Keratinocyte (primary cell): ENCODE measurements around the gene MRS2.

ENCODE experiments used
- EZH2 ChIP-seq: IDR thresholded peaks from one replicate; pipeline ENCODE4 v1.6.1; 2012; ENCODE audit warnings: inconsistent platforms, mild to moderate bottlenecking, low read length, moderate library complexity
- TF ChIP-seq, protein P1 (sequence below), 3 experiments: IDR thresholded peaks in 1 of 3; conservative IDR thresholded peaks in 1 of 3; optimal IDR thresholded peaks in 1 of 3; 2 replicates in 2 of 3; 3 replicates in 1 of 3; pipeline versions ENCODE3 to v1.5.1; 2011; ENCODE audit warnings: low read length in 3 of 3, mild to moderate bottlenecking in 3 of 3, moderate library complexity in 2 of 3, control low read depth in 1 of 3, inconsistent platforms in 1 of 3; ENCODE audit not compliant: insufficient read depth in 2 of 3; ENCODE audit errors: extremely low read depth in 1 of 3

DNA sequence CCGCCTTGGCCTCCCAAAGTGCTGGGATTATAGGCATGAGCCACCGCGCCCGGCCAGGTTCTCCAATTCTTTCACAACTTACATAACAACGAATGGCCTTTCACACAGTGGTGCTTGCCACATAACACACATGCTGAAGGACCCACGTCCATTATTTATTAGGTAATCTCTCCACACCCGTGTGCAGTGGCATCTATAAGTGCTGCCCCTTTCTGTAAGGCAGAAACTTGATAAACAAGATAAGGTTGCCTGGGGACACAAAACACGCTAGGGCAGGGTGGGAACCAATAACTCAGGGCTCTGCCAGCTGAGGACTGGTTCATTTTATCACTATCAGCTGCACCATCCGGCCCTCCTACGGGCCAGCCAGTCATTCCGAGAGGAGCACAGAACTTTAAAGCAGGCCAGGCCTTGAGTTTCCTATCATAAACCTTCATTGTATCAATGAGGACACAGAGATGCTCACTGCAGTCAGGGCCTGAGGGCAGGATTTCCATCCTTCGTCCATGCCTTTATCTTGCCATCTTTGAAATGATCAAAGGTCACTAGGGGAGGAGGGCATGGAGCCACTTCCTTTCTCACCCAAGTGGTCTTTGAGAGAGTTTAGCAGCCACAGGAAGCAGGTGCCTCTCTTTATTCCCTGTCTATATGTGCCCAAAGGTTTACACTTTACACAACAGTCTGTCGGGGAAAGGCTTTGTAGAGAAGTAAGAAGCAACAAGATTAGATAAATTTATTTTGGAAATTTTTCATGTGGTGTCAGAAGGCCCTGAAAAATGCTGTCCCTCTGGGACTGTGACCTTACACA, 49.0 kb downstream of the MRS2 start:
- TF ChIP-seq, protein P1, sequence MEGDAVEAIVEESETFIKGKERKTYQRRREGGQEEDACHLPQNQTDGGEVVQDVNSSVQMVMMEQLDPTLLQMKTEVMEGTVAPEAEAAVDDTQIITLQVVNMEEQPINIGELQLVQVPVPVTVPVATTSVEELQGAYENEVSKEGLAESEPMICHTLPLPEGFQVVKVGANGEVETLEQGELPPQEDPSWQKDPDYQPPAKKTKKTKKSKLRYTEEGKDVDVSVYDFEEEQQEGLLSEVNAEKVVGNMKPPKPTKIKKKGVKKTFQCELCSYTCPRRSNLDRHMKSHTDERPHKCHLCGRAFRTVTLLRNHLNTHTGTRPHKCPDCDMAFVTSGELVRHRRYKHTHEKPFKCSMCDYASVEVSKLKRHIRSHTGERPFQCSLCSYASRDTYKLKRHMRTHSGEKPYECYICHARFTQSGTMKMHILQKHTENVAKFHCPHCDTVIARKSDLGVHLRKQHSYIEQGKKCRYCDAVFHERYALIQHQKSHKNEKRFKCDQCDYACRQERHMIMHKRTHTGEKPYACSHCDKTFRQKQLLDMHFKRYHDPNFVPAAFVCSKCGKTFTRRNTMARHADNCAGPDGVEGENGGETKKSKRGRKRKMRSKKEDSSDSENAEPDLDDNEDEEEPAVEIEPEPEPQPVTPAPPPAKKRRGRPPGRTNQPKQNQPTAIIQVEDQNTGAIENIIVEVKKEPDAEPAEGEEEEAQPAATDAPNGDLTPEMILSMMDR (optimal IDR thresholded peaks at IDR 0.05 in 1 of 3, IDR thresholded peaks at IDR 0.05 in 1 of 3, conservative IDR thresholded peaks at IDR 0.05 in 1 of 3; ENCODE audit: extremely low read depth in 1 of 3, insufficient read depth in 2 of 3, low read length in 3 of 3) = no peak
- TF ChIP-seq EZH2 = no peak
